BLaER1 treated with 17β-estradiol and CSF1 and Interleukin-3, amounts not matched to agents 10 nM and 100 nM (cell line): ENCODE measurements around the gene WRAP73.

Experiments used
- H3K27ac ChIP-seq, 11 experiments: shearing (Covaris generic); formaldehyde crosslinking; 2 replicates each; pipeline ENCODE4 v1.8.1; 2022
- H3K27me3 ChIP-seq, 11 experiments: shearing (Covaris generic); formaldehyde crosslinking; 2 replicates each; pipeline ENCODE4 v1.8.1; 2022
- H3K36me3 ChIP-seq, 11 experiments: shearing (Covaris generic); formaldehyde crosslinking; 2 replicates each; pipeline ENCODE4 v1.8.1; 2022
- H3K4me1 ChIP-seq, 10 experiments: shearing (Covaris generic); formaldehyde crosslinking; 2 replicates each; pipeline ENCODE4 v1.8.1; 2022
- H3K4me2 ChIP-seq, 11 experiments: shearing (Covaris generic); formaldehyde crosslinking; 2 replicates each; pipeline ENCODE4 v1.8.1; 2022
- H3K4me3 ChIP-seq, 10 experiments: shearing (Covaris generic); formaldehyde crosslinking; 2 replicates each; pipeline ENCODE4 v1.8.1; 2022
- H3K9ac ChIP-seq, 11 experiments: shearing (Covaris generic); formaldehyde crosslinking; 2 replicates each; pipeline ENCODE4 v1.8.1; 2022
- H3K9me3 ChIP-seq, 11 experiments: shearing (Covaris generic); formaldehyde crosslinking; replicated peaks in 1 of 11; 2 replicates each; pipeline ENCODE4 v1.8.1; 2022
- H4K20me1 ChIP-seq, 11 experiments: shearing (Covaris generic); formaldehyde crosslinking; 2 replicates each; pipeline ENCODE4 v1.8.1; 2022
- Cebpa-rat ChIP-seq, 11 experiments: shearing (Covaris generic); IDR thresholded peaks; 2 replicates each; pipeline ENCODE4 v1.8.1; 2022

WRAP73 gene

GRCh38 chr1:3597599-3597964, 52.3 kb downstream of the WRAP73 start:
- H3K9me3 ChIP-seq, result no peaks in the 10 kb centered on the region
- H3K27ac ChIP-seq, result peak overlapping the region in 9 of 11 experiments; percentile 44 to 77 (median 58); a peak in 17 of 22 replicates
- H3K27me3 ChIP-seq, result peaks cover 0 to 12% (median 0%) of the 10 kb centered on the region in 11 experiments; a peak in 2 of 22 replicates
- H3K4me1 ChIP-seq, result peaks cover 50 to 98% (median 97%) of the 10 kb centered on the region in 10 experiments
- peak overlapping the region; percentile 85 to 100 (median 96) for H3K4me2 ChIP-seq
- peaks cover 0 to 84% (median 40%) of the 10 kb centered on the region in 11 experiments; a peak in 17 of 22 replicates for H4K20me1 ChIP-seq
- H3K4me3 ChIP-seq, result peak overlapping the region in 9 of 10 experiments; percentile 3 to 47 (median 18); a peak in 10 of 20 replicates
- TF ChIP-seq Cebpa-rat (IDR thresholded peaks at IDR 0.05), result no peak
- H3K36me3 ChIP-seq, result peaks cover 0 to 36% (median 7%) of the 10 kb centered on the region in 11 experiments; a peak in 9 of 22 replicates
- peak overlapping the region in 8 of 11 experiments; percentile 12 to 66 (median 52); a peak in 14 of 22 replicates for H3K9ac ChIP-seq

- Histone ChIP-seq H3K27me3 (peaks cover 0 to 12% (median 0%) of the 10 kb centered on the region in 11 experiments; a peak in 2 of 22 replicates), H3K36me3 (peaks cover 0 to 37% (median 5%) of the 10 kb centered on the region in 11 experiments; a peak in 9 of 22 replicates), H3K4me3 (peak overlapping the region in 9 of 10 experiments; percentile 3 to 47 (median 18); a peak in 11 of 20 replicates), H3K27ac (peak overlapping the region; percentile 23 to 77 (median 52); a peak in 19 of 22 replicates), H3K4me1 (peaks cover 54 to 98% (median 97%) of the 10 kb centered on the region in 10 experiments), H3K9me3 (no peaks in the 10 kb centered on the region), H3K4me2 (peak overlapping the region; percentile 85 to 100 (median 96)), H3K9ac (peak overlapping the region in 10 of 11 experiments; percentile 7 to 66 (median 46); a peak in 17 of 22 replicates), H4K20me1 (peaks cover 0 to 84% (median 33%) of the 10 kb centered on the region in 11 experiments; a peak in 17 of 22 replicates)
- no peak for TF ChIP-seq Cebpa-rat (IDR thresholded peaks at IDR 0.05)
Observed at GRCh38 chr1:3596663-3597598, 53.0 kb downstream of the WRAP73 start.

- Histone ChIP-seq H3K4me2 (peak overlapping the region in 9 of 11 experiments; percentile 27 to 100 (median 94); a peak in 17 of 22 replicates), H3K4me1 (peaks cover 58 to 98% (median 97%) of the 10 kb centered on the region in 10 experiments), H3K9ac (peak overlapping the region in 1 of 11 experiments; percentile 24; a peak in 1 of 22 replicates), H3K36me3 (peaks cover 0 to 29% (median 5%) of the 10 kb centered on the region in 11 experiments; a peak in 9 of 22 replicates), H4K20me1 (peaks cover 0 to 84% (median 24%) of the 10 kb centered on the region in 11 experiments; a peak in 17 of 22 replicates), H3K27me3 (peaks cover 0 to 8% (median 0%) of the 10 kb centered on the region in 11 experiments; a peak in 2 of 22 replicates), H3K27ac (peak overlapping the region in 2 of 11 experiments; percentile 28 to 41; a peak in 3 of 22 replicates), H3K9me3 (no peaks in the 10 kb centered on the region), H3K4me3 (no peak overlapping the region)
- no peak for TF ChIP-seq Cebpa-rat (IDR thresholded peaks at IDR 0.05)
Observed at GRCh38 chr1:3595949-3596348, 54.0 kb downstream of the WRAP73 start.

- peaks cover 55 to 98% (median 93%) of the 10 kb centered on the region in 10 experiments for H3K4me1 ChIP-seq
- H4K20me1 ChIP-seq, result peaks cover 0 to 84% (median 12%) of the 10 kb centered on the region in 11 experiments; a peak in 14 of 22 replicates
- no peak overlapping the region for H3K27ac ChIP-seq
- peaks cover 0 to 33% (median 5%) of the 10 kb centered on the region in 11 experiments; a peak in 10 of 22 replicates for H3K36me3 ChIP-seq
- H3K9ac ChIP-seq, result peak overlapping the region in 2 of 11 experiments; percentile 13 to 19; a peak in 1 of 22 replicates
- peak overlapping the region in 9 of 11 experiments; percentile 88 to 100 (median 97); a peak in 16 of 22 replicates for H3K4me2 ChIP-seq
- TF ChIP-seq Cebpa-rat (IDR thresholded peaks at IDR 0.05), result no peak
- no peaks in the 10 kb centered on the region for H3K9me3 ChIP-seq
- H3K4me3 ChIP-seq, result no peak overlapping the region
- H3K27me3 ChIP-seq, result peaks cover 0 to 8% (median 0%) of the 10 kb centered on the region in 11 experiments; a peak in 3 of 22 replicates
Observed at GRCh38 chr1:3594706-3595377, 55.1 kb downstream of the WRAP73 start.

- TF ChIP-seq Cebpa-rat (IDR thresholded peaks at IDR 0.05), result no peak
- peak overlapping the region; percentile 22 to 87 (median 72); a peak in 19 of 22 replicates for H3K27ac ChIP-seq
- peaks cover 44 to 94% (median 82%) of the 10 kb centered on the region in 10 experiments for H3K4me1 ChIP-seq
- H3K4me2 ChIP-seq, result peak overlapping the region; percentile 88 to 100 (median 97)
- H4K20me1 ChIP-seq, result peaks cover 0 to 84% (median 3%) of the 10 kb centered on the region in 11 experiments; a peak in 11 of 22 replicates
- no peaks in the 10 kb centered on the region for H3K9me3 ChIP-seq
- peak overlapping the region in 9 of 11 experiments; percentile 45 to 75 (median 68); a peak in 17 of 22 replicates for H3K9ac ChIP-seq
- peak overlapping the region in 8 of 10 experiments; percentile 22 to 54 (median 35); a peak in 9 of 20 replicates for H3K4me3 ChIP-seq
- H3K36me3 ChIP-seq, result peaks cover 0 to 44% (median 9%) of the 10 kb centered on the region in 11 experiments; a peak in 10 of 22 replicates
- peaks cover 0 to 3% (median 0%) of the 10 kb centered on the region in 11 experiments; a peak in 3 of 22 replicates for H3K27me3 ChIP-seq
Observed at GRCh38 chr1:3593745-3594144, 56.2 kb downstream of the WRAP73 start.

DNA sequence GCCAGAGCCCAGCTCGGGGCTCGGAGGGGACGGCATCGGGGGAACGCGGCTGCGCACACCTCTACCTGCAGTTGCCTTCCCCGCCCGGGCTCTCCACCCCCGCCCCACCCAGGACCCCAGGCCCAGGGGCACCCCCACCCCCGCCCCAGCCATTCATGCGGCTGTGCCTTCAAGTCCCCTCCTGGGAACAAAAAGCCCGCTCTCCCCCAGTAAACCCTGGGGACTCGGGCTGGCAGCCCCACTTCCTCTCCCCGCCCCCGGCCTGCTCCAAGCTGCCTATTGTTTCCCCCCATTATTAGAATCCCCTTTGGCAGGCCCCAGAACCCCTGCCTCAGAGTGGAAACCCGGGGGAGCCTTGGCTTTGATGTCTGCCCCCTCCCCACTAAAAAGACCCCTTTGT, 56.6 kb downstream of the WRAP73 start:
- peak overlapping the region in 9 of 11 experiments; percentile 45 to 75 (median 68); a peak in 18 of 22 replicates for H3K9ac ChIP-seq
- no peak for TF ChIP-seq Cebpa-rat (IDR thresholded peaks at IDR 0.05)
- peaks cover 40 to 92% (median 78%) of the 10 kb centered on the region in 10 experiments for H3K4me1 ChIP-seq
- peak overlapping the region; percentile 88 to 100 (median 97) for H3K4me2 ChIP-seq
- H3K4me3 ChIP-seq, result peak overlapping the region in 8 of 10 experiments; percentile 22 to 54 (median 35); a peak in 9 of 20 replicates
- H3K27me3 ChIP-seq, result peaks cover 0 to 3% (median 0%) of the 10 kb centered on the region in 11 experiments; a peak in 2 of 22 replicates
- H3K36me3 ChIP-seq, result peaks cover 0 to 45% (median 9%) of the 10 kb centered on the region in 11 experiments; a peak in 10 of 22 replicates
- H3K27ac ChIP-seq, result peak overlapping the region; percentile 22 to 87 (median 72); a peak in 19 of 22 replicates
- H3K9me3 ChIP-seq, result no peaks in the 10 kb centered on the region
- peaks cover 0 to 84% (median under 1%) of the 10 kb centered on the region in 11 experiments; a peak in 9 of 22 replicates for H4K20me1 ChIP-seq

DNA sequence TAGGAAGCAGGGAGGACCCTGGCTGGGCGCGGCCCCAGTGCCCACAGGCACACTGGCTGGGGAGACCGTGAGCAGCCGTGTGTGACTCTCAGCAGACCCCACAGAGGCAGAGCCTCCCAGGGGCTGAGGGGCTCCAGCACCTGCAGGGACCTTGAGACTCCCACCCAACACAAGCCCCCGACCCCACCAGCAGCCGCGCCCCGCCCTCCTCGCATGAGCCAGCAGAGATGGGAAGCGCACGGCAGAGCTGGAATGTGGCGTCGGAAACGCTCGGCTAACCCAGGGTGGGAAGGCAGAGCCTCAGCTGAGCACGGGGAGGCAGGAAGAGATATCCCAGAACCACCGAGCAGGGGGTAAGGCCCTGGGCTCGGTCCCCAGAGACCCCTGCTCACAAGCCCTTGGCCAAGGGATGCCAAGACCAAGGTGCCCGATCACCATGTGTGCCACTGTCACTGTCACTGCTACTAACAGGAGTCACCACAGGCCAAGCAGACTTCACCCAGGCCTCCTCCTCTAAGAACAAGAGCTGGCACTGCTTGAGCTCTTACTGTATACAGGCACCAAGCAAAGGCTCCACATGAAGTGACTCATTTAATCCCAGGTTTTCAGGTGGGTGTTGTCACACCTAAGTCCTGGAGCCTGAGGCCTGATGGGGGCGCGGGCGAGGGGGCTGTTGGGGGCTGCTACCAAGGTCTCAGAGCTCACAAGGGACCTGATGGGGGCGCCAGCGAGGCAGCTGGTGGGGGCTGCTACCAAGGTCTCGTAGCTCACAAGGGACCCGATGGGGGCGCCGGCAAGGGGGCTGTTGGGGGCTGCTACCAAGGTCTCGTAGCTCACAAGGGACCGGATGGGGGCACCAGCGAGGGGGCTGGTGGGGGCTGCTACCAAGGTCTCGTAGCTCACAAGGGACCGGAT, 58.7 kb downstream of the WRAP73 start:
- Histone ChIP-seq H3K4me2 (peak overlapping the region in 9 of 11 experiments; percentile 12 to 100 (median 97); a peak in 17 of 22 replicates), H3K4me3 (no peak overlapping the region)

More for the DNA sequence above, 58.7 kb downstream of the WRAP73 start:
- Histone ChIP-seq H3K36me3 (peaks cover 0 to 54% (median 11%) of the 10 kb centered on the region in 11 experiments; a peak in 12 of 22 replicates), H3K4me1 (peaks cover 22 to 73% (median 59%) of the 10 kb centered on the region in 10 experiments), H3K9me3 (peaks cover 0 to 5% (median 0%) of the 10 kb centered on the region in 11 experiments; a peak in 5 of 22 replicates), H3K27ac (no peak overlapping the region), H3K9ac (peak overlapping the region in 4 of 11 experiments; percentile 0 to 34 (median 22); a peak in 4 of 22 replicates), H3K27me3 (no peaks in the 10 kb centered on the region; a peak in 1 of 22 replicates), H4K20me1 (peaks cover 0 to 74% (median 0%) of the 10 kb centered on the region in 11 experiments; a peak in 8 of 22 replicates)
- no peak for TF ChIP-seq Cebpa-rat (IDR thresholded peaks at IDR 0.05)
